Left kidney (tissue), 2 donors: ENCODE measurements around the gene LPP. TPM values are rescaled to one million over a fixed set of nuclear protein-coding genes. Genes with fewer than 3 reads are reported as not detected.
A peak's percentile ranks its signal among the peaks of the same experiment; 100 is the strongest.

ENCODE experiments used
- DNase-seq: peaks from one replicate; pipeline ENCODE4 v3.0.0-alpha.2; 2013
- polyA plus RNA-seq: library from polyadenylated mRNA; unstranded; fragments of 120-200 nt; gene quantifications from one replicate; pipeline ENCODE4 v1.2.1, GENCODE V29; 2013; ENCODE audit not compliant: insufficient read length

LPP gene
- polyA plus RNA-seq, 1 donor: 32.9 TPM

DNA sequence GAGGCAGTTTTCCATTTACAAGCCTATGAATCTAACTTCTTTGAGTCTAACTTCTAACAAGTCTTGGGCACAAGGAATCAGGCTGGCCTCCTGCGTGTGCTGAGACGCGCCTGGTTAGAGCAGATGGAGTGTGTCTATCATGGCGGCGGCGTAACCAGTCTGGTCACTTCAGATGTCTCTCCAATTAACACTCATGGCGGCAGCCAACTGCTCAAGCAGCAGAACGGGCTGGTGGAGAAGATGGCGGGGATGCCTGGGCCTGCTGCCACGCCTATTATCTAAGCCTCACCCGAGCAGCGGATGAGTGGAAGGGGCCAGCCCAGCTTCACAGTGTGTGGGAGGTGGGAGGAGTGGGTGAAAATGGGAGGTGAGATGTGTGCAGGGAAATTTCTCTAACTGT lies 771.4 kb downstream of the LPP start:
- DNase-seq: no peak

DNA sequence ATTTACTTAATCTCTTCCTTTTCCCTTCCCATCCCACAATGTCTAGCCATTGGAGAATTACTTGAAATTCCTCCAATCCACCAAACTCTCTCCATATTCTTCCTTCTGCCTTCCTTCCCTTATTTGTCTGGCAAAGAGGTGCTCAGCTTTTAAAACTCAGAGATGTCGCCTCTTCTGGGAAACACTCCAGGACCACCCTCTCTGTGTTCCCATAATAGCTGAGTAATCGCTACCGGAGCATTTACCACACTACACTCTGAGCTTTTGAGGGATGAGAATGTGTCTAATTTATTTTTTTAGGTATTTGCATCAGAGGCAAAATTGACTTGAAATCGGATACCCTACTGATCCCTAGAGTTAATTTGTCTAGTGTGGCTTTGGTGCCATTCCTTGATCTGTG lies 772.2 kb downstream of the LPP start:
- no peak for DNase-seq

DNA sequence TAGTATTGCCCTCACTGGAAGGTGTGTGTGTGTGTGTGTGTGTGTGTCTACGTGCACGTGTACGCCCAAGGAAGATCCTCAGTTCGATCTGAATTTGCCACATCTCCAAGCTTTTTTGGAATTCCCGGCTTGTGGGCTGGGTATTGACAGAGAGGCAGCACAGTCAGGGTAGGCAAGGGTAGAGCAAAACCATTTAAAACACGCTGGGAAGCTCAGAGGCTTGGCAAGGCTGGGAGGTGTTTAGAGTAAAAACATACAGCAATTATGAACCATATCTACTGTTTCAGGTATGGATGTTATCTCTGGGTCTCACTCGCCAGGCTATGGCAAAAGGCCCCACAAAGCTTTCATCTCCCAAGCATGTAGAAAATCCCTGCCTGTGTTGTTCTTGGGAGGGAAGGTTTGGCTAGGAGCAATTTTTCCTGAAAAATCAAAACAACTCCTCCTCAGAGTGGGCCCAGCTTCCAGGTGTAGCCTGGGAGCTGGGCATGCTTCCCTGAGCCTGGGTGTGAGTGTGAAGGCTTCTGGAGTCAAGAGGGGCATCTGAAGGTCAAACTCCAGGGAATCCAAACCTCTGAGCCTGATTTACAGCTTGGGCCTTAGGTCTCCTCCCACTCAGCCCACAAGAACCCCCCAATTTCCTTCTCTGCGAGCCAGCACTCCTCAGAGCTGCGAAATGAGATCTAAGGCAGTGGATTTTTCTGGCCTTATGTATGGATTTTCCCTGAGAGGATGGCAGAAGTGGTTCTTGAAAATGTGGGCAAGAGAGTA lies 773.0 kb downstream of the LPP start:
- peak; percentile 60 for DNase-seq

DNA sequence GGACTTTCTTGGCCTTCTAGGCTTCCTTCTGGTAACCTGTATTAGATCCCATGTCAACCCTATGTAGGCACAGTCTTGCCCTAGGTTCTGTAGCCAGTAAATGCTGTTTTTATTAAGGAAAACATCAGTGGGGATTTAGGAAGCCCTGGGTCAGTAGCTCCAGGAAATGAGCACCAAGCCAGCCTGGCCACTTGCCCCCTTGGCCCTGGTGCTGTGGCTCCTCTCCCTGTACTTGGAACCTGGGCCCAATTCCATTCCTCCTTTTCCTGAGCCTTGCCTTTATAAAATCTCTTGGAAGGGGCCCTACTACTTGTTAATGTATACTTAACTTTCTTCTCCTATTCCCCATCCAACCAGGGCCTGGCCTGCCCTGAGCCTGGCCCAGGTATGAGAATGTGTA lies 774.0 kb downstream of the LPP start:
- DNase-seq: no peak

DNA sequence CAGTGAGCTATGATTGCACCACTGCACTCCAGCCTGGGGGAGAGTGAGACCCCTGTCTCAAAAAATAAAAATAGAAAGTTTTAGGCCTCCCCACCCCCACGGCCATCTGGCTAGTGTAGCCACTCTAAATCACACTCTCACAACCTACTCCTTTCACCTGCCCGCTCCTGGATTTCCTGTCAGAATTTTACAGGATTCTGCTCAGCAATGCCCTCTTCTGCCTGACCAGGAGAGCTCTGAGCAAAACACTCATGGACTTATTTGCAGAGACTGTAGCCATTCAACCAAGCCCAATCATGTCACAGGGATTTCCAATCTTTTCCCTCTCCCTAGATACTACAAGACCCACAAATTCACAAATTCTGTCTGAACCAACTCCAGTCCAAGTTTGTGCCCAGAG lies 775.2 kb downstream of the LPP start:
- DNase-seq: no peak

DNA sequence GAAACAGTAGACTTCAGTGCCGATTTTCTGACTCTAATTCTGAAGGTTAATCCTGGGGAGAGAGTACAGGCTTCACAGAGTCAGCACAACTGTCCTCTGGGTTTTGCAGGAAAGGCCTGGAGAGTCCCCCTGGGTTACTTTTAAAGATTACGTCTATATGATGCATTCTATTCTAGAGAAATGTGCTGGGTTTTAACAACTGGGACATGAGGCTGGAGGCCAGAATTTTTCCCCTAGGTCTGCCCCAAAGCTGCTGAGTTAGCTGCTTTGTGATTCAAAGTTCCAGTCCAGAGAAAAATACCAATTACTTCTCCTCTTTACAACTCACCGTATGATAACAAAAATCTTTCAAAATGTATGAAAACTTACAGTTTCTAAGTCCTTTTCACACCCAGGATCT lies 777.1 kb downstream of the LPP start:
- no peak for DNase-seq

DNA sequence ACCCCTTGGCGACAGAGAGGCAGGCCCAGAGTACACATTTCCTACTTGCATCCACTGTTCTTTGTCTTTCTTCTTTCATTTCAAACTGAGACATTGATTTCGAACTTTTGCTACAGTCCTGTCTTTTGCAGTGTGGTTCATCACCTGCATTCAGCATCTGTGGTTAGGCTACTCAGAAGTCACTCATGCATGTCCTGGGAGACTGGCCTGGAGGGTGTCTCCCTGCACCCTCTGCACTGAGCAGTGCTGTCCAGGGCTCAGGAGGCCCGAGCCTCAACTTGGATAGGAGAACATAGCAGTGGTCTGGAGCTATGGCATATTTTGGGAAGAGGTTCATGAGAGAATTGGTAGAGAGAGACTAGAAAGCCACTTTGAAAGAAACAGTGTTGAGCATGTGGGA lies 777.6 kb downstream of the LPP start:
- no peak for DNase-seq

DNA sequence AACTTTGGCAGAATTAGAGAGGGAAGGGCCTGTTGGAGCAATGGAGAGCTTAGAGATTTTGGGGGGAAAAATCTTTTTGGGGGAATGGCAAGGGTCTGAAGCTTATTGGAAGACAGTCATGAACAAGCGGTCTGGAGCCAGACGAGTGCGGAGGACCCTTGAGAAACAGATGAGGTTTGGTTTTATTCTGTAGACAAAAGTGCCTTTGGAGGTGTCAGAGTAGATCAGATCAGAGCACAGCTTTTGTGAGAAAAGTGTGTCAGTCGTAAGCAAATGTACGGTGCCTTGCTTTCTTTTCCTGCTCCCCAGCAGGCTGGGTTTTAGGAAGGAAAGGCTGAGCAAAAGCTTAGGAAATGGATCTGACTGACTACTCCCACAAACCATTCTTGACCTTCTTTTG lies 781.0 kb downstream of the LPP start:
- DNase-seq: no peak

DNA sequence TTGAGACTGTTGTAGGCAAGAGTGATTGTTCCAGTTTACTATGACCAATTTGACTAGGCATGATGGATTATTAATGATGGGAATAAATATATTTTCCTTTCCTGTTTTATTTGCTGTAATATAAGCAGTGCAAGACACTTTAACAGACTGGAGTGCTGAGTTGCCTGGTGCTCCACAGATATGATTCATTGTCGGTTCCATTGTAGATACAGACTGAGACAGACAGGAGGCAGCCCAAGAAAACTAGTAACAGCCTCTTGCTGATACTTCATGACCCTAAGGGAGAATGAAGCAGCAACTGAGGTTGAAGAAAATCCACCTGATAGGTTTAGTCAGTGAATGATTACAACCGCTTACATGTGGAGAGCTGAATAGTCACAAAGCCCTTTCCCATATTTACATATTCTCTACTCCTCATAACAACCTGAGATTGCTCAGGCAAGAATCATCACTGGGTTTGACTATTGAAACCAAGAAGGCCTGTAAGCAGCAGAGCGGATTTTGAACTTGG lies 782.7 kb downstream of the LPP start:
- DNase-seq: no peak

DNA sequence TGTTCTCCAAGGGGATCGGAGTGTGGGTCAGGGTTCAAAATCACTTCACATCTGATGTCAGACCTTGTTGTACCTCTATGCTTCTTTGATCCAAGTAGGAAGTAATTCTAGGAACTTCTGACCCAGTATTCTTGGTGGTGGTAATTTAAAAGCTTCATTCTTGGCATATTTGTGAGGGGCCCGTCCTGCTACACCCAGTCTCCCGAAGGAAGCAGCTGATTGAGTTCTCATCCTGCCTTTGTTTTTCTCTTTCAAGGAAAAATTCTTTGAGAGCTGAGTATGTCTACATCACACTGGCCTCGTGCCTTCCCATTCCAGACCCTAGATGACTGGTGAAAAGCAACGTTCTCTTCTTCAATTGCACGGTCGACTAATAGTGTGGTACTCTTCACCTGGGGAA lies 783.4 kb downstream of the LPP start:
- DNase-seq: no peak

DNA sequence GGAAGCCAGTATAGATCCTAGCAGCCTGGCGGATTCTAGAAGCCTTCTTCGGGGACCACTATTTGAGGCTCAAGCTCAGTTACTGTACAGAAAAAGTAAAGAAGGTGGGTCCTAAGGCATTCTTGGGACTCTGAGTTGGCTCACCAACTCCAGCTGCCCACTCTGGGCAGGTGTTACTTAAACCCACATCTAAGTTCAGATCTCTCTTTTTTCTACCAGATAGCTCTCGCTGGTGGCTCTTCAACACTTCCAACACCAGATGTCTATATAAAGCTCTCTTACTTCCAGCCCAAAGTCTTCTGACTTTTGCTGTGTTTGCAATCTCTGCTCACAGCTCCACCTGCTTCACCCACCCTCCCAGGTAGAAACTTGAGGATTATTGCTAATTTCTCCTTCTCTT lies 785.0 kb downstream of the LPP start:
- DNase-seq: no peak

DNA sequence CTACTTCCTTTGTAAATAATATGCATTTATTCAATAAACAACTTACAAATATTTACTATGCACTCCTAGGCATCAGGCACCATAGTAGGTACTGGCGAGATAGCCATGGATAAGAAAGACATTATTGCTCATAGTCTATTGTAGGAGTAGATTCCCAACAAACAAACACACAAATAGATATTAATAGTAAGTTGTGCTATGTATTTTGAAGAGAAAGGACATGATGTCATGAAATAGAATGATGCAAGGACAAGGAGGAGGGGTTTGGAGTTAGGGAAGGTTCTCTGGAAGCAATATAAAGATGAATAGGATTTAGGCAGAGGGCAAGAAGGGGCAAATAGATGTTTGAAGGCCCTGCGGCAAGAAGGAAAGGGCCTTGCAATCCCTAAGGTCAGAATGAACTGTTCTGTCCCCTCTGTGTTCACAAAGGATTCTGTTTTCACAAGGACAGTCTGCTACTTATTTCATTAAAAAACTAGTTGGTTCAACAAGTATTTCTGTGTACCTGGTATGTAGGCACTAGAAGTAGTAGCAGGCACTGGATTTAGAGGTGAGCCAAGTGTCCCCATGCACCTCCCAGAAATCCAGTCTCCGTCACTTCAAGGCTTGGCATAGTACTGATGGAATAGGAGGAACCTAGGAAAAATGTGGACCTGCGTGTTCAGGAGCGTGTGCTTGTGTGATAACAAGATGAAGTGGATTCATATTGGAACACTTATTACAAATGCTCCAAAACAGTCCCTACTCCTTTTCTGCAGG lies 786.0 kb downstream of the LPP start:
- DNase-seq: no peak
